GM19025 (cell line): ENCODE measurements around the gene RBM10.

Source experiments
- ATAC-seq: cut with Tn5 transposase; IDR thresholded peaks from one replicate; pipeline ENCODE4 v1.9.1; 2021; ENCODE audit warnings: mild to moderate bottlenecking, low read depth, moderate library complexity; ENCODE audit not compliant: unreplicated experiment

RBM10 gene

GRCh38 chrX:47230136-47230868, 85.3 kb downstream of the RBM10 start:
- ATAC-seq: no peak

- no peak for ATAC-seq
Observed at GRCh38 chrX:47231167-47231566, 86.1 kb downstream of the RBM10 start.

- no peak for ATAC-seq
Observed at GRCh38 chrX:47232197-47232802, 87.3 kb downstream of the RBM10 start.

GRCh38 chrX:47232803-47233332, 87.8 kb downstream of the RBM10 start, which contains the start of gene USP11:
Gene USP11, plus strand, starts transcription at chrX:47233009. Its CDS starts 35 bp downstream, at chrX:47233044.
- no peak for ATAC-seq

- ATAC-seq: peak; percentile 84
Observed at GRCh38 chrX:47233333-47234113, 88.5 kb downstream of the RBM10 start.

- no peak for ATAC-seq
Observed at GRCh38 chrX:47234583-47234982, 89.6 kb downstream of the RBM10 start.

GRCh38 chrX:47235691-47236103, 90.7 kb downstream of the RBM10 start:
- ATAC-seq: no peak
